ENCODE measurements around the gene SMAD6. TPM values are rescaled to one million over a fixed set of nuclear protein-coding genes. Genes with fewer than 3 reads are reported as not detected.
A peak's percentile ranks its signal among the peaks of the same experiment; 100 is the strongest.

The SMAD6 gene
- total RNA-seq, 2 experiments from 2014 or later, result 0.40 TPM

- CTCF ChIA-PET, result no interaction called here
- Mint-ChIP-seq H3K27me3 (no peaks in the 10 kb centered on the region), H3K4me1 (no peaks in the 10 kb centered on the region), H3K36me3 (ENCODE audit: low read depth) (no peaks in the 10 kb centered on the region), H3K4me3 (no peak overlapping the region), H3K9me3 (no peaks in the 10 kb centered on the region), H3K27ac (no peak overlapping the region)
- no peak for DNase-seq
- POLR2A ChIA-PET, result no interaction called here
Measured at GRCh38 chr15:66745530-66746230, 43.6 kb downstream of the SMAD6 start.

DNA sequence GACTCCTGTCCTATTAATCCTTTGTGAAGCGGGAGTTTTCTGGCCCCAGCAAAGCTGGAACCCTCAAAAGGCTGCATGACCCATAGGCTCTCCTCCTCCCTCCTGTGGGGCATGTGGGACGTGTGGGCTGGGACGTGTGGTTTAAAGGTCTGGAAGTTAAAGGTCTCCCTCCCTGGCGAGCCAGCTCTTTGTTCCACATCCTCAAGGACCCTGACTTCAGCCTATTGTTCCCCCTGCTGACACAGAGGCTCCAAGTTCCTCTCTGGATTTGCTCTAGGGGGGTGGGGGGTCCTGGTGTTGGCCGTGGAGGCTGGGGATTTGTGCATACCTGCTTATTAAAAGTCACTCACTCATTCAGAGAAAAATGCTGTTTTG lies 44.2 kb downstream of the SMAD6 start:
- Mint-ChIP-seq H3K27ac (no peak overlapping the region), H3K9me3 (no peaks in the 10 kb centered on the region), H3K36me3 (ENCODE audit: low read depth) (no peaks in the 10 kb centered on the region), H3K4me1 (no peaks in the 10 kb centered on the region), H3K27me3 (no peaks in the 10 kb centered on the region), H3K4me3 (no peak overlapping the region)
- ChIA-PET POLR2A (no interaction called here), CTCF (no interaction called here)
- DNase-seq, result no peak

GRCh38 chr15:66747223-66747622 lies 45.2 kb downstream of the SMAD6 start:
- H3K27me3 Mint-ChIP-seq, result no peaks in the 10 kb centered on the region
- POLR2A ChIA-PET, result no interaction called here
- H3K4me1 Mint-ChIP-seq, result no peaks in the 10 kb centered on the region
- no peak for DNase-seq
- no peaks in the 10 kb centered on the region for H3K36me3 Mint-ChIP-seq (ENCODE audit: low read depth)
- H3K4me3 Mint-ChIP-seq, result no peak overlapping the region
- CTCF ChIA-PET, result no interaction called here
- H3K27ac Mint-ChIP-seq, result no peak overlapping the region
- no peaks in the 10 kb centered on the region for H3K9me3 Mint-ChIP-seq

GRCh38 chr15:66747886-66748707 lies 46.1 kb downstream of the SMAD6 start:
- ChIA-PET CTCF (no interaction called here), POLR2A (no interaction called here)
- no peaks in the 10 kb centered on the region for H3K36me3 Mint-ChIP-seq (ENCODE audit: low read depth)
- H3K4me1 Mint-ChIP-seq, result no peaks in the 10 kb centered on the region
- no peak for DNase-seq
- no peak overlapping the region for H3K4me3 Mint-ChIP-seq
- H3K27me3 Mint-ChIP-seq, result no peaks in the 10 kb centered on the region
- H3K27ac Mint-ChIP-seq, result no peak overlapping the region
- H3K9me3 Mint-ChIP-seq, result no peaks in the 10 kb centered on the region

GRCh38 chr15:66748708-66749035 lies 46.6 kb downstream of the SMAD6 start:
- no peak overlapping the region for H3K27ac Mint-ChIP-seq
- no peaks in the 10 kb centered on the region for H3K9me3 Mint-ChIP-seq
- ChIA-PET CTCF (no interaction called here), POLR2A (no interaction called here)
- DNase-seq, result no peak
- H3K27me3 Mint-ChIP-seq, result no peaks in the 10 kb centered on the region
- H3K4me1 Mint-ChIP-seq, result no peaks in the 10 kb centered on the region
- no peak overlapping the region for H3K4me3 Mint-ChIP-seq
- no peaks in the 10 kb centered on the region for H3K36me3 Mint-ChIP-seq (ENCODE audit: low read depth)

GRCh38 chr15:66749841-66750575 lies 48.0 kb downstream of the SMAD6 start:
- Mint-ChIP-seq H3K4me1 (no peaks in the 10 kb centered on the region), H3K27me3 (peaks cover 2% of the 10 kb centered on the region), H3K4me3 (no peak overlapping the region), H3K9me3 (peaks cover 2% of the 10 kb centered on the region), H3K36me3 (ENCODE audit: low read depth) (no peaks in the 10 kb centered on the region), H3K27ac (no peak overlapping the region)
- DNase-seq, result no peak
- POLR2A ChIA-PET, result no interaction called here
- CTCF ChIA-PET, result no interaction called here

GRCh38 chr15:66750609-66751008 lies 48.6 kb downstream of the SMAD6 start:
- Mint-ChIP-seq H3K9me3 (peaks cover 6% of the 10 kb centered on the region), H3K36me3 (ENCODE audit: low read depth) (peaks cover 3% of the 10 kb centered on the region), H3K4me1 (no peaks in the 10 kb centered on the region), H3K4me3 (no peak overlapping the region), H3K27me3 (peaks cover 6% of the 10 kb centered on the region), H3K27ac (no peak overlapping the region)
- no peak for DNase-seq
- ChIA-PET POLR2A (no interaction called here), CTCF (no interaction called here)

DNA sequence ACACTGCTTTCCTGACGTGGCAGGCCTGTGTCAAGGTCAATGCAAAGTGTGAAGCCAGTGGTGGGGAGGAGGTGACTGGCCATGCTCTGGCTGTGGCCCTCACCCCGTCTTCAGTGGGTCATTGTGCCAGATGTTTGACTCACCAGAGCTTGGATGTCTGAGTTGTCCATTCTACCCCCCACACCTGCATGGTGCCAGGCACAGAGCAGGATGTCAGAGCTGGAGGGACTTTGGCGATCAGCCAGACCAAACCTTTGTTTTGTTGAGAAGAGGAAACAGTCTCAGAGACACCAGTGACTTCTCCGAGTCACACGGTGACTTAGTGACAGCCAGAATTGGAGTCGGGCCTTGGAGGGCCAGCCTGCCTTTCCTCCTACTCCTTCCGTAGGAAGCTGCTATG lies 49.5 kb downstream of the SMAD6 start:
- H3K27ac Mint-ChIP-seq, result peak overlapping the region; percentile 31
- no peak overlapping the region for H3K4me3 Mint-ChIP-seq
- peaks cover 3% of the 10 kb centered on the region for H3K36me3 Mint-ChIP-seq (ENCODE audit: low read depth)
- no peaks in the 10 kb centered on the region for H3K4me1 Mint-ChIP-seq
- no peak for DNase-seq
- peaks cover 6% of the 10 kb centered on the region for H3K9me3 Mint-ChIP-seq
- POLR2A ChIA-PET, result no interaction called here
- CTCF ChIA-PET, result no interaction called here
- H3K27me3 Mint-ChIP-seq, result peaks cover 6% of the 10 kb centered on the region

DNA sequence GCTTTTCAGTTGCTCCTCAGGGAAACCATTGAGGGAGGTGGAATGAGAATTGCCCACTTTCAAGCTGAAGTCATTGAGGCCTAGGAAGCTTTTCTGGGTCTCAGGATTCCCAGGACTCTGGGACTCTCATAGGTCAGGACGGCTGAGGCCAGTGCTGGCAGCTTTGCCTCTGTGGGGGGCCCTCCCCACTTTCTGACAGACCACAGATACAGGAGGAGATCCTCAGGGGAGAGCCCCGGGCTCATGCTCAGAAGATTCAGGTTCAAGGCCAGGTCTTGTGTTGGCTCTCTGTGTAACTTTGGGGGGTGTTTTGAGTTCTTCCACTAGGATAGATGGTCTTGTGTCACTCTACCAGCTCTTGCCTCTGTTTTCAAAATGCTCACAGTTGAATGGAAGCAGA lies 50.0 kb downstream of the SMAD6 start:
- ChIA-PET CTCF (no interaction called here), POLR2A (no interaction called here)
- H3K9me3 Mint-ChIP-seq, result peaks cover 6% of the 10 kb centered on the region
- no peak for DNase-seq
- no peaks in the 10 kb centered on the region for H3K4me1 Mint-ChIP-seq
- H3K4me3 Mint-ChIP-seq, result no peak overlapping the region
- peaks cover 6% of the 10 kb centered on the region for H3K27me3 Mint-ChIP-seq
- peaks cover 3% of the 10 kb centered on the region for H3K36me3 Mint-ChIP-seq (ENCODE audit: low read depth)
- H3K27ac Mint-ChIP-seq, result no peak overlapping the region

DNA sequence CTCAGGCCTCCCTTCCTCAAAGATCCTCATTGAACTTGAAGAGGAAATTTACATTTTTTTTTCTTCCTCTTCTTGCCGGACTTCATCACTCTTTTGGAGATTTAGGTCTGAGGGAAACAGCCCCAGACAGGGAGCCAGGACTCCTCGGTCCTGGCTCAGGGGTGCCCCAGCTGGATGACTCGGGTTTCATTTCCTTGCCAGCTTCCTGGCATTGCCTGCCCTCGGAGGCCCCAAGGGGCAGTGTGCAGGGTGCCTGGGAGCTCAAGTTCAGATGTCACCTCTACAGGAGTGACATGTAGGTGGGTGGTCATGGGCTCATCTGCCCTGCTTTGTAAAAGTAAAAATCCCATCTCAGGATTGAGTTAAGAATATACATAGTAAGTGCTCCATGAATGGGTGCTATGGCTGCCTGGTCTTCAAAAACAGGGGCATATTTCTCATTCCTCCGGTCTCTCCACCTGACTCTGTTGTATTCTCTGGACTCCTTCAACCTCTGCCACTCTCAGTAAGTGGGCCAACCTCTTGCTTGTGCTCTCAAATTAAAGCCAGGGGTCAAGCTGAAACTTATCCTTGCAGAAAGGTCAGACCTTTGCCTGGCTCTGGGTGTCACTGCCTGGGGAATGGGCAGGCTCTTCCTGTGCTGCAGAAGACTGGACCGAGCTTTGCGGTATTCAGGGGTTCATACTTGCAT lies 51.8 kb downstream of the SMAD6 start:
- Mint-ChIP-seq H3K36me3 (ENCODE audit: low read depth) (peaks cover 3% of the 10 kb centered on the region), H3K4me3 (no peak overlapping the region), H3K4me1 (no peaks in the 10 kb centered on the region), H3K27me3 (peaks cover 8% of the 10 kb centered on the region), H3K27ac (no peak overlapping the region), H3K9me3 (peaks cover 6% of the 10 kb centered on the region)
- DNase-seq, result no peak
- ChIA-PET CTCF (interaction anchor here (0.5 kb wide), 1 partner anchor 570 kb away, joined by 3 read pairs; no protein-coding TSS in a partner anchor), POLR2A (no interaction called here)

GRCh38 chr15:66754789-66755188 lies 52.8 kb downstream of the SMAD6 start:
- ChIA-PET POLR2A (no interaction called here), CTCF (interaction anchor here (0.5 to 1.5 kb wide), 2 partner anchors 14 to 571 kb away, joined by 3 read pairs; no protein-coding TSS in a partner anchor)
- no peak overlapping the region for H3K27ac Mint-ChIP-seq
- no peaks in the 10 kb centered on the region for H3K4me1 Mint-ChIP-seq
- peaks cover 8% of the 10 kb centered on the region for H3K27me3 Mint-ChIP-seq
- H3K36me3 Mint-ChIP-seq (ENCODE audit: low read depth), result peaks cover 3% of the 10 kb centered on the region
- no peak overlapping the region for H3K4me3 Mint-ChIP-seq
- DNase-seq, result no peak
- H3K9me3 Mint-ChIP-seq, result peaks cover 6% of the 10 kb centered on the region

- no peak overlapping the region for H3K27ac Mint-ChIP-seq
- no peaks in the 10 kb centered on the region for H3K4me1 Mint-ChIP-seq
- CTCF ChIA-PET, result interaction anchor here (1.5 kb wide), 1 partner anchor 13 kb away, joined by 3 read pairs; no protein-coding TSS in a partner anchor
Measured at GRCh38 chr15:66755298-66756068, 53.4 kb downstream of the SMAD6 start.

More at GRCh38 chr15:66755298-66756068, 53.4 kb downstream of the SMAD6 start:
- POLR2A ChIA-PET, result no interaction called here
- H3K4me3 Mint-ChIP-seq, result no peak overlapping the region
- peaks cover 3% of the 10 kb centered on the region for H3K36me3 Mint-ChIP-seq (ENCODE audit: low read depth)
- H3K27me3 Mint-ChIP-seq, result peaks cover 11% of the 10 kb centered on the region
- DNase-seq, result no peak
- peaks cover 6% of the 10 kb centered on the region for H3K9me3 Mint-ChIP-seq
